ENCODE results near the gene PAQR9.

- TF ChIP-seq CTCF (IDR thresholded peaks at IDR 0.05) (no peak), POLR2AphosphoS5 (IDR thresholded peaks at IDR 0.05) (no peak), POLR2A (IDR thresholded peaks at IDR 0.05) (no peak)
Measured at GRCh38 chr3:142925140-142925539, 38.3 kb downstream of the PAQR9 start.

All from stomach (tissue), 4 donors.